K562 (cell line): ENCODE measurements around the gene PTCRA. TPM values are rescaled to one million over a fixed set of nuclear protein-coding genes. Genes with fewer than 3 reads are reported as not detected.
A peak's percentile ranks its signal among the peaks of the same experiment; 100 is the strongest.

ENCODE experiments used
- ATF7 ChIP-seq: fragments of 450-650 bp; IDR thresholded peaks from 2 replicates; pipeline ENCODE4 v1.7.1; 2014; ENCODE audit warnings: mild to moderate bottlenecking, moderate library complexity
- CHD2 ChIP-seq: IDR thresholded peaks from 2 replicates; pipeline ENCODE4 v1.6.1; 2011; ENCODE audit warnings: low read depth, low read length
- GTF2A2 ChIP-seq: IDR thresholded peaks from 2 replicates; pipeline ENCODE4 v1.6.1; 2016; ENCODE audit warnings: mild to moderate bottlenecking, missing genetic modification characterization, missing compliant biosample characterization
- MTA1 ChIP-seq: fragments of 450-650 bp; IDR thresholded peaks from 2 replicates; pipeline ENCODE4 v1.6.1; 2017; ENCODE audit warnings: borderline replicate concordance
- PKNOX1 ChIP-seq: fragments of 450-650 bp; IDR thresholded peaks from 2 replicates; pipeline ENCODE4 v1.6.1; 2016
- PTBP1 ChIP-seq: fragments of 200-400 bp; formaldehyde crosslinking; IDR thresholded peaks from 2 replicates; pipeline ENCODE4 v1.6.1; 2017; ENCODE audit warnings: low read depth, low read length
- RB1 ChIP-seq: fragments of 450-650 bp; IDR thresholded peaks from 2 replicates; pipeline ENCODE4 v1.6.1; 2017; ENCODE audit warnings: low read depth, mild to moderate bottlenecking
- SMAD3 ChIP-seq: fragments of 450-650 bp; formaldehyde crosslinking; conservative IDR thresholded peaks from 2 replicates; pipeline ENCODE4 v1.4.0; 2020; ENCODE audit warnings: mild to moderate bottlenecking
- TSC22D4 ChIP-seq: fragments of 450-650 bp; IDR thresholded peaks from 2 replicates; pipeline ENCODE4 v1.6.1; 2016; ENCODE audit warnings: missing genetic modification characterization, missing biosample characterization, control low read depth
- ZBTB40 ChIP-seq, 2 experiments: fragments of 450-650 bp in 1 of 2; sonication (generic) in 1 of 2; formaldehyde crosslinking in 1 of 2; IDR thresholded peaks; 2 replicates each; pipeline versions ENCODE4 v1.7.1 to v1.9.0; 2016 to 2022; ENCODE audit warnings: inconsistent platforms in 1 of 2, mild to moderate bottlenecking in 1 of 2, missing genetic modification reagents in 1 of 2
- ZNF518B ChIP-seq: fragments of 250-450 bp; sonication (Bioruptor Pico); IDR thresholded peaks from 2 replicates; pipeline ENCODE4 v1.5.0; 2021; ENCODE audit warnings: mild to moderate bottlenecking, moderate library complexity
- ZNF586 ChIP-seq: fragments of 450-650 bp; formaldehyde crosslinking; conservative IDR thresholded peaks from 2 replicates; pipeline ENCODE4 v1.4.0; 2020; ENCODE audit warnings: mild to moderate bottlenecking, moderate library complexity
- polyA plus RNA-seq, 8 experiments: library from polyadenylated mRNA; depleted of rRNA in 4 of 8; stranded (reverse) in 5 of 8; unstranded in 3 of 8; fragments of >200 nt; fragmentation: Nextera tagmentation in 2 of 8; fragmentation: Illumina TruSeq in 1 of 8; extraction: Ambion mirVana in 2 of 8; extraction: Trizol in 1 of 8; gene quantifications; 2 replicates each; pipeline versions ENCODE4 v1.2.1 to v1.2.3, GENCODE V29; 2011 to 2014; ENCODE audit warnings: inconsistent platforms in 1 of 8, missing spikeins in 1 of 8
- total RNA-seq, 7 experiments: library from RNA; depleted of rRNA in 6 of 7; stranded (reverse); fragments of >200 nt in 6 of 7; fragmentation: Illumina TruSeq in 2 of 7; extraction: Trizol in 2 of 7; gene quantifications; 2 replicates each; pipeline versions ENCODE4 v1.2.1 to v1.2.3, GENCODE V29; 2011 to 2021; ENCODE audit warnings: low replicate concordance in 1 of 7

The PTCRA gene
- total and polyA plus RNA-seq, 9 of the 15 experiments (the other 6 are each of a cell fraction or from before 2014, with no cell fraction given): 0.21 TPM; not detected in 8

DNA sequence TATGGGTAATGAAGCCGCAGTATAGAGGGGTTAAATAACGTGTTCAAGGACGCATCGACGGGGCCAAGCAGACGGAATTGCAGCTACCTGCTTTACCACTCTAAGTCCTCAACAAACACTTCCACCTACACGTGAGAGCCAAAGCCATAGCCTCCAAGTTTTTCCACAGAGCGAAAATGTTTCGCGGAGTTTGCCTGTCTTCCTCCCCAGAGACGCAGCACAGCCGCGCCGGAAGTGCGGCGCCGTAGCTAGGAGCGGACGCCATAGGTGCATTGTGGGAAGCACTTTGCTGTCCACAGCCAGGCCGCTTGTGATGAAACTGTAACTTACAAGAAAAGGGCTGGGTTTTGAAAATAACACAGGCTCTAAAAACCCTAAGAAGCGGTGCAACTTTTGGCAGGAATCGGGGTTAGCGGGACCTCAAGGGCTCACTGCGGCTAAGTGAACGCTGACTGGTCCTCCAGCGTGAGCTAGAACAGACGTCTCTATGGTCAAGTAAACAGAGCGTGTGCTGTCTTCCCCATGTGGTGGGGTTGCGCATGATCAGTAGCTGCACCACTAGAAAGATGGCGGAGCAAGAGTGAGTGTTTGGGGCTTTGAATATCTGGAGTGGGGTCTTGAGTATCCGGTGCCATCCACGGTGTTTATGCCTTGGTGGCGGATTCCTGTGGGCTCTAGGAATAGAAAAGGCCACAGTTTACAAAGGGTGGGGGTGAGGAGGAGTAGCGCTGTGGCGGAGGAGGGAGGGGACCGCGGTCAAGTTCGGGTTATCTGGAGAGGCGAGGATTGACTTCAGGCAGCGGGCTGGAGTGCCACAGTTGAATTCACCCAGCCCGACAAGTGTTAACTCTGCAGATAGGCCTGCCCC lies 36.2 kb upstream of the PTCRA start, which contains the start of gene RPL7L1 (continued):
- TF ChIP-seq TSC22D4 (tag): no peak
- TF ChIP-seq PKNOX1: no peak; the same call in 1 of the 2 replicates
- no peak for TF ChIP-seq CHD2
- TF ChIP-seq RB1: peak; percentile 75; the same call in 1 of the 2 replicates
- TF ChIP-seq GTF2A2: peak; percentile 60; the same call in 1 of the 2 replicates
- no peak for TF ChIP-seq ZNF586 (CRISPR knock-in tag)
- peak; percentile 93 for TF ChIP-seq ZBTB40 (IDR thresholded peaks at IDR 0.05)
- no peak for TF ChIP-seq ZBTB40 (CRISPR knock-in tag; IDR thresholded peaks at IDR 0.05)
- TF ChIP-seq SMAD3 (CRISPR knock-in tag): peak; percentile 66; the same call in 1 of the 2 replicates
- peak; percentile 97 for TF ChIP-seq MTA1
- no peak for TF ChIP-seq PTBP1
- peak; percentile 86 for TF ChIP-seq ATF7
- no peak for TF ChIP-seq ZNF518B (CRISPR knock-in tag)
